HG03175 (cell line): ENCODE results near the gene EFNA5.
A peak's percentile ranks its signal among the peaks of the same experiment; 100 is the strongest.

ENCODE experiments used
- ATAC-seq: cut with Tn5 transposase; IDR thresholded peaks from one replicate; pipeline ENCODE4 v1.9.1; 2021; ENCODE audit warnings: mild to moderate bottlenecking, moderate library complexity; ENCODE audit not compliant: unreplicated experiment

Gene EFNA5

DNA sequence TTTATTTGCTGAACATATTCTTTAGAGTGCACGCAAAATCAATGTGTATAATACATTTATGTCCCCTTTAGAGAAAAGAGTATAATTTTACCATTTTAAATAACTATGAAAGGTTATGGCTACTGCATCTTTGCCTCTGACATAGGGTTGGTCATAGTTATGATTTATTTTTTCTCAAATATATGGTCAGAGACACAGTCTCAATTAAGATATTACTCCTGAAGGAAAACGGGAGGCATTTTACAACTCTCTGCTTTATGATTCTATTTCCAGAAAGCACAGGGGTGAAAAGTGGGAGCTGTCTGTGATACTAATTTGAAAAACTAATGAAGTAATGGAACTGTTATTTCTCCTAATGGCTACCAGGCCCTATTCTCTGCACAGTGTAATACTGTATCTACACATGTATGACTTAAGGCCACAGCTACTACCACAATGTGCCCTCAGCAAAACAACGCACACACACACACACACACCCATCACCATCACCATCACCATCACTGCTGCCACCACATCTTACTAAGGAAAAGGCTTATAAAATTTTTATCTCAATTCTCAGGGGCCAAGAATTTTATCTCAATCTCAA lies 262.9 kb downstream of the EFNA5 start:
- no peak for ATAC-seq

DNA sequence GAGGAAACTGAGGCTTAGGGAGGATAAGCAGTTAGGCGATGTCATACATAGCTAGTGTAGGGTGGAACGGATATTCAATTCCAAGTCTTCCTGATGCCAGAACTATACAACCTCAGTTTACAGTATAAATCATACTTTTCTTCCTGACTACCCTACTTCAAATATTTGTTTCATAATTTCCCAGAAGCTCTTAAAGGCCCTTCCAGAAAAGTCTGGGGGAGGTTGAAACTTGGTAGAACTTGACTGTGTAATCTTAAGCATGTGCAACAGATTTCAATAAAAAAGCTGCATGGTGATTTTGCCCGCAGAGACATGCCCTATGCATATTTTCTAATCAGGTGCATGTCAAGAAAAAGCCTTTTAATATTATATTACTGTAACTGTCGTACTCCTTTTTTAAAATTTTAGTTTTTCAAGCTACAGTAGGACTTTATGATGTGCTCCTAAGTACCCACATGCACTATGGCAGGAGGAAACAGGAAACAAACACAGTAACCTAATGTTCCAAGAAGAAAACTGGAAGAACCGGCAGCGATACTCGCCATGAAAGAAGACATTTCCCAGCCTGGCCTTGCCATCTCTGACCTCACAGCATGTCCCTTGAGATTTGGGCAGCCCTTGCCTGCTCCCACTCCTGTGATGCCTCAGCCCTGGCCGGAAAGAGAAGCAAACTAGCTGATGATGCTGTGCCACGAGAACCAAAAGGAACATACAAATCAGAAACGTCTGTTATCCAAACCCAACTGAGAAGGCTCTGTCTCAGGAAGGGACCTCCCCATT lies 266.0 kb downstream of the EFNA5 start:
- ATAC-seq, result no peak

DNA sequence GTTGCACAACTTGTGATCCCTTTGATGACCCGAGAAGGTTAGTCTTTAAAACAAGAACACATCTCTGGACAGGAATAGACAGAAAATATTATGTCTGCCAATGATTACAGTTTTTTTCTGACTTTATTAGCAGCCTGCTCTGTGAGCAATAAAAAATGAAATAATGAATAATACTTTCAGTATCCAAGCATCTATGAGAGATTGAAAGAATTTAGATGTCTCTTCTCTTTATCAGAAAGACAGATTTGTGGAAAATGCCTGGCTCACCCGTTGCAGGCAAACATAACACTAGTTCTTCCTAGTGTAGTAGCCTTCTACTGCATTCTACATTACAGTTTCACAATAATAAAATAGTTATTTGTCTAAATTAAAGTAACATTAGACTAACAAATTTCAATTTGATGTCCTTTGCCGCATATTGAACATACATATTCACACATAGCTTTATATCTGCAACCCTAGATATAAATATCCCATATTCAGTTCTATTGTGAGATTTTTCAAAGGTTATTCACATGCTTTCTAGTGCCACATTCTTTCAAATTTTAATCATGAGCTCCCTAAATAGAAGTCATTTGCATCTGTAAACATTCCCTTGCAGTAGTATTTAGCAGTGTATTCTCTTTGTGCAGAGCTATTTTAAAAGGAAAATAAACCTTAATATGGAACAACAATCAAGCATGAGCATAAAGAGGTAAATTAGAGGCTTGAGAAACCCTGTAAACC lies 267.3 kb downstream of the EFNA5 start:
- no peak for ATAC-seq

DNA sequence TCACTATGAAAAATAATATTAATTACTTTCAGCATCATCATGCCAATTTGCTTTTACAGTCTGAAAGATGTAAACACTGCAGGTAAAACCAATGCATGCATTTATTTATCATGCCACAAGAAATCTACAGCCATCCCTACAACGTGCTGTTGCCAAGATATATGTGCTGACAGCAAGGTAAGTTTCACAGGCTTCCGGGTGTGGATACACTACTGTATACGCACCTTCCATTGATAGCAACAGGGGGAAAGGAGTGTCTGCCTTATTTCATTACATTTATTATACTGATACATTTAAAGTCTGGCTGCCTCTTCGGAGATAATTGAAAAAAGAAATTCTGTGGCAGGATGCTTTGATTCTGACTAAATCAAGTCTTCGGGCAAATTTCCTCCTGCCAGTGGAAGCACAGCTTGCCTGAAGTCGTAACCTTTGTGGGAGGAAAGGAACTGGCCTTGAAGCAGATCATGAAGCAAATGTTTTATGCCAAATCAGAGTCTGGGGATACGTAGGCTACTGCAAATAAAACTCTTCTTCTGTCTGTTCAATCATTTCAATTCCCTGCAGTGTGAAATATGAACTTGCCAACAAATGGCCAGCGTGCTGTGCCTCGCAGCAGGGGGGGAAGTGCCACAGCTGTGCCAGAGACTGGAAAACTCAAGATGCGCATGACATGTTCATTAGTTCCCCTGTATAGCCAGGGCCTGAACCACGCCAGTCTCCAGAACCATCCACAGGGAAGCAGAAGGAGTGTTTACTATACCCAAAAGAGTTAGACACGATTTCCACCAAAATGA lies 268.1 kb downstream of the EFNA5 start:
- no peak for ATAC-seq

DNA sequence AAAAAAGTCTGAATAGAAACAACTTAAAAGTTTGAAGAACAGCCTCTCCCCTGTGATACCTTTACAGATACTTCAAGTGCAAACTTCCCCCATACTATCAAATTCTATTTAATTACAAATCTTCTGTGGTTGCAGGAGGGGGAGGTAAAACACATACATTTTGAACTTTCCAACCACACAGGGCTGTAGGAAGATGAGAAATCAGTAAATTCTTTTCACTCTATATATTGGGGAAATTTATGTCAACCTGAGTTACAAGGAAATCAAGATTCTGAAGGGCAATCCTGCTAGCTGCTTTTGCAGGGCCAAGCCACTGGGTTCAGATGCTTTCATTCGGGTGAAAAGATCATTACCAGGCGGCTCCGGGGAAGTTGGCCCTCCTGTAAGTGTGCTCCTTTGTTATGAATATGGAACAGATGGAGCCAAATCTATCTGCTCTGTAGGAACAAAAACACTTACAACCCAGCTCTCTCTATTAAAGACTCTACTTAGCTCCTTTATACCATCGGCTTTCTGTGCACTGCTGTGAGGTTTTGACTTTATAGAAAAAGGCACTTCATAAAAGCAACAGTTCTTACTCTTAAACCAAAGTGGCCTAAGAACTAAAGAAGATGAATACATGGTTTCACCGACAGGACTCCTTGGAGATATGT lies 269.1 kb downstream of the EFNA5 start:
- no peak for ATAC-seq

DNA sequence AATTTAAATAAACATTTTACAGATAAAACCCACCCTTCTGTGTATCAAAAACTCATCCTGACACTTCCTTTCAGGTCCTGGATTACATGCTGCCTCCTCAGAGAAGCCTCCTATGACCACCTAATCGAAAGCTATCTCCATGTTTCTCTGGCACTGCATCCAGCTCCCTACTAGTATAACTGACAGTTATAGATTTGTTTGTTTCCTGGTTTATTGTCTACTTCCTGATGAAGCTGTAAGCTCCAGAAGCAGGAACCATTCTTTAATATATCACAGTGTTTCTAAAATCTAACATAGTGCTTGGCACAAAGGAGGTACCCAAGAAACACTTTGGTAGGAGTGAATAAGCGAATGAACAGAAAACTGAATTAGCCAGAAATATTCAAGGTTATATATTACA lies 270.4 kb downstream of the EFNA5 start:
- ATAC-seq, result no peak

DNA sequence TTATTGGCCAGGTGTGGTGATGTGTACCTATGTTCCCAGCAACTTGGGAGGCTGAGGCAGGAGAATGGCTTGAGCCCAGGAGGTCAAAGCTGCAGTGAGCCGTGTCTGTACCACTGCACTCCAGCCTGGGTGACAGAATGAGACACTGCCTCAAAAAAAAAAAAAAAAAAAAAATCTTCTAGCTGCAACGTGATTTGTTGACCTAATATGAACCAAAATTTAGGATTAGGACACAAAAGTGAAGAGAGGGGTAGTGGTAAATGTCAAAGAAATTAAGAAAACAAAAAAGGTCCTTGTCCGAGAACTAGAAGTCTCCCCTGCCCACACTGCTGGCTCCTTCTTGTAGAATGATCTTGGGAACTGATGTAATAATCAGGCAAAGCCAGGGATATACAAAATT lies 272.0 kb downstream of the EFNA5 start:
- ATAC-seq, result no peak

DNA sequence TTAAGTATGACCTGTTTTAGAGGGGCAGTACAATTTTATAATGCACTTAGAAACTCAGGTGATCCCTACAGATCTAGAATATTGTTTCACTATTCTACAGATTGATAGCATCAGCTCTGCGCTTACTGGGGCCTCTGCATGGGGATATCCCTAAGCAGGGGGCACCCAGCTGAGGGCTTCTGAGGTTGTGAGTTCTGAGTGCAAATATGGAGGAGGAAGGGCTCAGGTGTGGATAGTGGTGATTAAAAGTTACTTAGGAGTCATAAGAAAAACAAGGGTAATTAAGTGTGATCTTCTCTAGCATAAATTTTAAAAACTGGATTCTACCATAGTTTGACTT lies 274.4 kb downstream of the EFNA5 start:
- ATAC-seq, result peak; percentile 41

DNA sequence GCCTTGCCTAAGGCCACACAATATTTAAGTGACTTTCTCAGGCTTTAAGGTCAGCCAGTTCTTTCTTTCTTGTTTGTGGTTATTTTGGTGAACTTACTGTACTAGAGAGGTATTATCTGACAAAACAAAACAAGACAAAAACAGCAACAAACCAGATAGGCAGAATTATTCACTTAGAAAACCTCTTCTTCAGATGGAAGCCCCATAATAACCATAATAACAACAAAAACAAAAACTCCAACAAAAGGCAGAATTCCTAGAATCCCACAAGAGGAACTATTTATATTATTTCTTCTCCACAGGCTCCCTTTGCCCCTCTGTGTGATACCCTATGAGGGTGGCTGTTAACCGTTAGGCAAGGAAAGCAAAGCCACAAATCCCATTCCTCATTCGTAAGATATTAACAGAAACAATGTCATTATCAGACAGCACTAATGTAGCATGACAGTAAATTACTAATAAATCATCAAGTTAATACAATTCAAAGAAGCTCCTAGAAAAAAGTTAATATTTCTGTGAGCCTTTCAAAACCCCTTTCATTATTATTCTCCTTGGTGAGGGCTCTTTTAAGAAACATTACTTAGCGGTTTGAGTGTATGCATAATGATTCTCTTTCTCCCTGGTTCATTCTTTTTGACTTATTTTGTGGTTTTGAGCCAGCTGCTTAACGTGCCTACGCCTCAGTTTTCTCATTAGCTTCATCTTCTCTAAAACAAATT lies 274.9 kb downstream of the EFNA5 start:
- peak; percentile 74 for ATAC-seq

DNA sequence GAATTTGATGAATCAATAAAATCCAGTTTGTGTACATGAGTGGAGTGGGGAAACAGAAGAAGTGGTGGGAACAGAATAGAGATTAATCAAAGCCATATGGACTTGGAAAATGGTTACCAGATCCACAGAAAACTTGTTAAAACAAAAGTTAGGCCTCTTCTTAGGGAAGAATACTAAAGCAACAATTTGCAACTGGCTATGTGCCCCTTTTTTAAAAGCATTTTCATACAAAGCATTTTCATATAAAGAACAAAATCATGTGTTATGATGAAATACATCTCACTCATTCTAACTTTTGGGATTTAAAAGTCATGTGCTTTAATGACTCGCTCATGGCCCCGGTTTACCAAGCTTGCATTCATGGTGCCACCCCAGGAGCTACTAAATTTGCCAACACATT lies 276.9 kb downstream of the EFNA5 start:
- ATAC-seq, result no peak

DNA sequence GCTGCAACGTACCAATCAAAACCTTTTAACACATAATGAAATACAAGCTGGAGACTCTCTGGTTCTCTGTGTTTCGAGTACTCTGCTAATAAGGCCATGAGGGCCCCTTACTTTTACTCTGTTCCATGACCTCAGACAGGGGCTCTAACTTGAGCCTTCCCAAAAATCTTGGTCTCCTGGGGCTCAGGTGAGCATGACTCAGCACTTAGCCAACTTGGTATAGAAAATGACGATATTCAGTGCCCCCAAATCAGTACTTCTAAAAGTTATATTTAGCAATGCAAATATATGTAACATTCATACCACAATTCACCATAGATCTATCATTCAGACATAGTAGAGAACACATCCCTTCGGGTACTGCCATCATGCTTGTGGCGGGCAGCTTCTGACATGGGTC lies 278.9 kb downstream of the EFNA5 start:
- ATAC-seq, result no peak

DNA sequence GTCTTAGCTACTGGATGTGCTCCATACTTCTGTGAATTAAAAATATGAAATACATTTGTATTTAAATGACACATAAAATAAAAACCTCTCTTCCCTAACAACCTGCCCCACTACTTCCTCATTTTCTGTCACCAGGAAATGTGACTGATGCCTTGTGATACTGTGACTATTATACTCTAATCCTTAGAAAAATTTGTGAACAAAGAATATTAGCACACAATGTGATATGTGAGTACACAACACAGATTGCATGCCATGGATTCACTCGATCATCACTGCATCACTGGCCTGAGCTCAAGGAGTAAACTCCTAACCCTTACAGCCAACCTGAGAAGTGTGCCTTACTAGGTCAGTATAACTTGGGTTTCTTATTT lies 281.0 kb downstream of the EFNA5 start:
- no peak for ATAC-seq

DNA sequence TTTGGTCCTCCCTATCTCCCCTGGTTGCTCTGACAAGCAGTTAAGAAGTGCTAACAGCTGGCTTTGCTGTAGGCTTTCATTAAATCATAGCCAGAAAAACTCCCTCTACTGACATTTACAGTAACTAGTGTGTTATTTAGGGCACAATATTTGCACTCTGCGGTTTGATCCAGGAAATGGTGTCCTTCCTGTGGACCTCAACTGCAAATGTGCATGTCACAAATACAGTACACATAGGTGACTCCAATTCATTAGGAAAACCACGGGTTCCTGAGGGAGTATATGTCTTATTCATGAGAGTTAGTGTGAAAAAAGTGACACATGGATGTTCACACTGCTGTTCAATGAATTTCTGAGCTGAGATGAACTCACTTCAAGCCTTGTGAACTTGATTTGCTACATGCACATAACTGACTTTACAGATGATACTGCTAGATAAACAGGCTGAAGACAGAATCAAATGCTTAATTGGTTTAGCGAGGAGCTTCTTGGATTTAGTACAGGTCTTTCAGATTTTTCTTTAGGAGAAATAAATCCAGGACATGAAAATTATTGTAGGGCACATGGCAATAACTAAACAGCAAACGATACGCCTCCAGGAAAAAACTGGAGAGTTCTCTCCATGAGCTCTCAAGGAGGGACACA lies 281.5 kb downstream of the EFNA5 start:
- ATAC-seq, result peak; percentile 83

DNA sequence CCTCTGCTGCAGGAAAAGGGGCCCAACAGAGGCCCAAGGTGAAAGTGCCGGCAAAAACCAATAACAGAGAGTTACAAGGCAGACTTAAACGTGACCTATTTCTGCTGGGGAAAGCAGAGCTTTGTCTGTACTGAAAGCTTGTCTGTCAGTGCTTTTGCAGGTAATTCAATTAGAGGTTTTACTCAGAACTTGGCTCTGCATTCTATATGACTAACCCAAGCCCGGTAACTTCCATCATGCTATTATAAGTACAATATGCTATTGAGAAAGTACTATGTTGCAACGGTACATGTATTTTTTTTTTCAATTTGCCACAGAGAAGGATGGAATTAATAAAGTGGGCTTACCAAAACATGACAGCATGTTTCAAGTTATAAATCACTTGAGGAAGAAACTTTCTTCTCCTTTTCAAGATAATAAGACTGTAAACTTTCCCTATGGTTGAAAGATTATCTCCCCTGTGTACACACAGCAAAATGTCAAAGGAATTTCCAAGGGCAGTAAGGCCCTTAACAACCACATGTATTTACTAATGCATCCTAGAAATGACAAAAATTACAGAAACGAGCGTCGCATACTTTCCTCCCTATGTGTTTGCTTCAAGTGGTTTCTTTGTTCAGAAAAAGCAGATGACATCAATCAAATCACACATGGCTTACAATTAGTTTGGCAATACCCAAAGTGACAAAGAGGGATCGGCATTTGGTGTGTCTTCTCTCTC lies 282.4 kb downstream of the EFNA5 start:
- ATAC-seq, result peak; percentile 39

DNA sequence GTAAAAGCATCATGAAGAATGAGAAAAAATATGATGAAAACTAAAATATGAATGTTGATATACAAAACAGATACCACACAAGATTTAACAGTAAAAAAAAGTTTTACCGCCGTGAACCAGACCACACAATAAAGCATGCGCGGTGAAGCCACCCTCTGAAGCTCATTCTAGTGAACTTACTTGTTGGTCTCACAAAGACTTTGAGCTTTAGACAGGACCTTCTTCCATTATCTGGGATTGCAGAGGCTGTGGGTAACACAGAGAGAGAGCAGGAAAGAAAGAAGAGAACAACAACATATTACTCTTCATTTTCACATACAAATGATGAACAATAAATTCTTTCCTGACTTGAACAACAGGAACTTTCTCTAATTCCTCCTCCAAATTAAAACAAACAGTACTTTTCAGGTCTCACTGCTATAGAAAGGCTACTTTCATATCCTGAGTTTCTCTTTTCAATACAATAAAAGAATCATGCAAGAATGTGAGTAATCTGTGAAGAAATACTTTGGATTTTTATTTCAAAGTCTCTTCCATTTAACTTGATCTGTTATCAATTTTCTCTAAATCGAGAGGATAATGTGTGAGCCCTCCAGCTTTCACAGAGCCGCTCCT lies 283.1 kb downstream of the EFNA5 start:
- ATAC-seq, result no peak

DNA sequence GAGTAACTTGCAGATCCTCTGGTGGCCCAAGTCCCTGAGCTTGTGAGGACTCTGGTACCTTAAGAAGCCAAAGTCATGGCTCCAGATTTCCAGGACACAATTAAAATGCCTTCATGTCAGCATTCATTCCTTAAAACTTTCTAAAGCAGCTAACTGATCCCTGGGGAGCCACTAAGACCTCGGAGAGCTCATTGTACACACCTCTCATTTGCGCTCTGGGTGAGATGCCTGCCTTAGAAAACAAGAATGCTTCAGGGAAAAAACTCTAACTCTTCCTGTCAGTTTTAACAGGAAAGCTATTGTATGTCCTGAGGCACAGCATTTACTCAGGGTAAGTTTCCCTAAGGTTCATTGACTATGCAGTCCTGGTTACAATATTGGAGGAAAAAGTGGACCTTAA lies 285.0 kb downstream of the EFNA5 start:
- no peak for ATAC-seq

DNA sequence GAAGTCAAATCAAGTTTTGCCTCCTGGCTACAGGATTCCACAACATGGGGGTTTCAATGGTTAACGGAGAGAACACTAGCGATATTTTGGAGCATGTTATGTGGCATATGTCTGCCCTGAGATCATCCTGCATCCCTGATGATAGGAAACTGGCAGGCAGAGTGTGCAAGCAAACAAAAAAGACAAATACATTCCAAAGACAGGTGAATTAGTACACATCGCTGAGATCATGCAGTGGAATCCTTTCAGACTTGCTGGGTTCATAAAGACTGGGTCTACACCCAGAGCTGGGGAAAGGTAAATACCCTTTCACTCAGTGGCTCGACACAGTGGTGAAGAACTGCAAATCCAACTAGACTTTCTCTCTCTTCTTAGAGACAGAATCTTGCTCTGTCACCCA lies 286.5 kb downstream of the EFNA5 start:
- ATAC-seq, result no peak

DNA sequence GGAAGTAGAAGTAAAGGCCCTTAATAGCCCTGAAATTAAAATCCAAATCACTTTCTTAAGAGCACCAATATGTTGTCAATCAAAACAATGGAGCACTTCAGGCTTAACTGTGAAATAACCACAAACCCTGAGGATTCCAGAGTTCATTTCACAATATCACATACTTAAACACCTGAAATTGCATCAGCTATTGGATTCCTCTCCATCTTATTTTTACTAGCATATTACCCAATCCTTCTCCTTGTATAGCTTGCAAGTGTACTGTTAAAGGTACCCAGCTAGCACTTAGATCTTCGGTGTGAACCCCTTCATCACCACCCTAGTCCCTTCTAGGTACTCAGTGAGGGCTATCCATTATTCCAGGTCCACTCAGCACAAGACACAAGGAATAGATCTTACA lies 287.3 kb downstream of the EFNA5 start:
- no peak for ATAC-seq
